HL-60 (cell line): ENCODE measurements around the gene HOXA11.

Experiments used
- DNase-seq, 2 experiments: peaks; one replicate each; pipeline ENCODE4 v3.0.0-alpha.2; 2010 to 2020; ENCODE audit warnings: low read depth in 1 of 2, low spot score in 1 of 2
- H3K27ac ChIP-seq: fragments of 250-450 bp; sonication (Bioruptor Pico); replicated peaks from 2 replicates; pipeline ENCODE4 v1.5.1; 2020; ENCODE audit warnings: mild to moderate bottlenecking, moderate library complexity
- H3K27me3 ChIP-seq: fragments of 250-450 bp; sonication (Bioruptor Pico); 2 replicates; pipeline ENCODE4 v1.5.1; 2021; ENCODE audit warnings: mild to moderate bottlenecking, moderate library complexity; ENCODE audit not compliant: insufficient read depth, poor library complexity, severe bottlenecking
- H3K4me3 ChIP-seq: replicated peaks from 2 replicates; pipeline ENCODE4 v1.5.1; 2011; ENCODE audit warnings: mild to moderate bottlenecking, control low read depth, low read length; ENCODE audit not compliant: insufficient read depth
- CTCF ChIP-seq: IDR thresholded peaks from one replicate; pipeline ENCODE4 v1.5.1; 2011; ENCODE audit warnings: low read length, control low read depth, inconsistent platforms; ENCODE audit not compliant: insufficient read depth
- GABPA ChIP-seq: IDR thresholded peaks from 2 replicates; pipeline ENCODE4 v1.6.1; 2012; ENCODE audit warnings: low read depth
- POLR2AphosphoS5 ChIP-seq: IDR thresholded peaks from 2 replicates; pipeline ENCODE4 v1.6.1; 2012; ENCODE audit warnings: low read depth
- REST ChIP-seq: IDR thresholded peaks from 2 replicates; pipeline ENCODE4 v1.6.1; 2012; ENCODE audit warnings: low read depth; ENCODE audit not compliant: insufficient replicate concordance
- SPI1 ChIP-seq: IDR thresholded peaks from 2 replicates; pipeline ENCODE4 v1.6.1; 2012; ENCODE audit warnings: low read depth, mild to moderate bottlenecking, borderline replicate concordance

The HOXA11 gene

GRCh38 chr7:27156508-27156898 is 28.5 kb downstream of the HOXA11 start, which contains the start of gene HOXA7:
Gene HOXA7 (minus strand): TSS chr7:27156675. CDS start chr7:27156545, 130 bp downstream.
- DNase-seq, result peak in 1 of 2 experiments; percentile 25
- TF ChIP-seq SPI1 (no peak), GABPA (no peak), REST (no peak), POLR2AphosphoS5 (no peak), CTCF (no peak)
- H3K27ac ChIP-seq, result no peak within 1 kb of the TSS
- H3K27me3 ChIP-seq, result peaks cover 74% of the 10 kb centered on the region
- peak within 1 kb of the TSS; percentile 47 for H3K4me3 ChIP-seq

- Histone ChIP-seq H3K27me3 (peaks cover 78% of the 10 kb centered on the region), H3K4me3 (peak overlapping the region; percentile 47)
These were observed 29.1 kb downstream of the HOXA11 start for GRCh38 chr7:27155816-27156507.

More at GRCh38 chr7:27155816-27156507, 29.1 kb downstream of the HOXA11 start:
- peak in 1 of 2 experiments; percentile 37 for DNase-seq
- no peak for TF ChIP-seq SPI1
- TF ChIP-seq CTCF, result no peak
- no peak for TF ChIP-seq GABPA
- TF ChIP-seq POLR2AphosphoS5, result no peak
- no peak for TF ChIP-seq REST
- no peak overlapping the region for H3K27ac ChIP-seq
